ENCODE data around the gene ARMC9. TPM values are rescaled to one million over a fixed set of nuclear protein-coding genes. Genes with fewer than 3 reads are reported as not detected.

Gene ARMC9
- total and polyA plus RNA-seq, 8 donors, result 4.5 to 114 (median 11.0) TPM

- intact Hi-C loops (cut with DNase I; ENCODE audit: low total_unique reads), result loop anchor here (10.0 kb wide), 1 partner anchor 94 kb away; no protein-coding TSS in a partner anchor
- WGBS, 5 donors, result 18 to 30% (median 24%) methylated on average over 5 of the region's 5 CpGs
- DNase-seq, result peak in 1 of 2 donors; percentile 32
- Histone ChIP-seq H3K9me3 (no peaks in the 10 kb centered on the region), H3K4me3 (peak overlapping the region; percentile 72 to 86 (median 82)), H3K27ac (peak overlapping the region in 4 of 5 donors; percentile 40 to 83 (median 76)), H3K36me3 (no peaks in the 10 kb centered on the region), H3K4me1 (peaks cover 10 to 47% (median 28%) of the 10 kb centered on the region in 4 donors), H3K27me3 (no peaks in the 10 kb centered on the region)
- peak in 1 of 3 donors; percentile 40 for TF ChIP-seq POLR2AphosphoS5 (IDR thresholded peaks at IDR 0.05)
- TF ChIP-seq CTCF (IDR thresholded peaks at IDR 0.05), result no peak
- no peak for TF ChIP-seq EP300 (IDR thresholded peaks at IDR 0.05)
- no peak for TF ChIP-seq POLR2A (IDR thresholded peaks at IDR 0.05)
Measured at GRCh38 chr2:231199219-231199618, 788 bp downstream of the ARMC9 start.

- Histone ChIP-seq H3K9me3 (no peaks in the 10 kb centered on the region), H3K4me1 (peaks cover 10 to 50% (median 28%) of the 10 kb centered on the region in 4 donors), H3K27me3 (no peaks in the 10 kb centered on the region), H3K4me3 (peak overlapping the region in 2 of 4 donors; percentile 72 to 81), H3K27ac (peak overlapping the region in 2 of 5 donors; percentile 3 to 83), H3K36me3 (peaks cover 0 to 7% (median 3%) of the 10 kb centered on the region in 4 donors)
- intact Hi-C loops (cut with DNase I; ENCODE audit: low total_unique reads), result no loop called here
- DNase-seq, result no peak
- TF ChIP-seq POLR2A (IDR thresholded peaks at IDR 0.05), result no peak
- no peak for TF ChIP-seq POLR2AphosphoS5 (IDR thresholded peaks at IDR 0.05)
- no peak for TF ChIP-seq CTCF (IDR thresholded peaks at IDR 0.05)
- TF ChIP-seq EP300 (IDR thresholded peaks at IDR 0.05), result no peak
- WGBS, 5 donors, result 80 to 92% (median 83%) methylated on average over 3 of the region's 3 CpGs
Measured at GRCh38 chr2:231200805-231201474, 2.5 kb downstream of the ARMC9 start.

- peak overlapping the region in 1 of 5 donors; percentile 83 for H3K27ac ChIP-seq
Measured at GRCh38 chr2:231201475-231201814, 3.0 kb downstream of the ARMC9 start.

GRCh38 chr2:231203087-231203486 lies 4.7 kb downstream of the ARMC9 start:
- intact Hi-C loops (cut with DNase I; ENCODE audit: low total_unique reads), result no loop called here
- 93 to 96% (median 94%) methylated on average over 7 of the region's 7 CpGs for WGBS, 5 donors
- TF ChIP-seq CTCF (IDR thresholded peaks at IDR 0.05), result no peak
- no peak for TF ChIP-seq POLR2A (IDR thresholded peaks at IDR 0.05)
- no peak for TF ChIP-seq EP300 (IDR thresholded peaks at IDR 0.05)
- TF ChIP-seq POLR2AphosphoS5 (IDR thresholded peaks at IDR 0.05), result no peak
- Histone ChIP-seq H3K36me3 (peaks cover 0 to 17% (median 9%) of the 10 kb centered on the region in 4 donors), H3K9me3 (no peaks in the 10 kb centered on the region), H3K4me3 (no peak overlapping the region), H3K27ac (peak overlapping the region in 1 of 5 donors; percentile 58), H3K4me1 (peaks cover 6 to 44% (median 21%) of the 10 kb centered on the region in 4 donors), H3K27me3 (no peaks in the 10 kb centered on the region)
- DNase-seq, result no peak

More at GRCh38 chr2:231201475-231201814, 3.0 kb downstream of the ARMC9 start:
- DNase-seq, result no peak
- intact Hi-C loops (cut with DNase I; ENCODE audit: low total_unique reads), result no loop called here
- H3K27me3 ChIP-seq, result no peaks in the 10 kb centered on the region
- peaks cover 10 to 50% (median 28%) of the 10 kb centered on the region in 4 donors for H3K4me1 ChIP-seq
- 69 to 85% (median 80%) methylated on average over 4 of the region's 4 CpGs for WGBS, 5 donors
- no peak for TF ChIP-seq POLR2A (IDR thresholded peaks at IDR 0.05)
- TF ChIP-seq CTCF (IDR thresholded peaks at IDR 0.05), result no peak
- no peak for TF ChIP-seq EP300 (IDR thresholded peaks at IDR 0.05)
- TF ChIP-seq POLR2AphosphoS5 (IDR thresholded peaks at IDR 0.05), result no peak
- no peaks in the 10 kb centered on the region for H3K9me3 ChIP-seq
- H3K36me3 ChIP-seq, result peaks cover 0 to 8% (median 4%) of the 10 kb centered on the region in 4 donors
- peak overlapping the region in 1 of 4 donors; percentile 81 for H3K4me3 ChIP-seq
